NCI-H69 (cell line): ENCODE data around the gene MARK4.
"Not testable (repeated sequence)": the region's sequence is repeated elsewhere in the genome, so short reads cannot be mapped to it uniquely, and the experiment has no call there.

Experiments
- DNase-seq: peaks from one replicate; lab custom pipeline; 2025; lab: John Stamatoyannopoulos, UW

Gene MARK4

DNA sequence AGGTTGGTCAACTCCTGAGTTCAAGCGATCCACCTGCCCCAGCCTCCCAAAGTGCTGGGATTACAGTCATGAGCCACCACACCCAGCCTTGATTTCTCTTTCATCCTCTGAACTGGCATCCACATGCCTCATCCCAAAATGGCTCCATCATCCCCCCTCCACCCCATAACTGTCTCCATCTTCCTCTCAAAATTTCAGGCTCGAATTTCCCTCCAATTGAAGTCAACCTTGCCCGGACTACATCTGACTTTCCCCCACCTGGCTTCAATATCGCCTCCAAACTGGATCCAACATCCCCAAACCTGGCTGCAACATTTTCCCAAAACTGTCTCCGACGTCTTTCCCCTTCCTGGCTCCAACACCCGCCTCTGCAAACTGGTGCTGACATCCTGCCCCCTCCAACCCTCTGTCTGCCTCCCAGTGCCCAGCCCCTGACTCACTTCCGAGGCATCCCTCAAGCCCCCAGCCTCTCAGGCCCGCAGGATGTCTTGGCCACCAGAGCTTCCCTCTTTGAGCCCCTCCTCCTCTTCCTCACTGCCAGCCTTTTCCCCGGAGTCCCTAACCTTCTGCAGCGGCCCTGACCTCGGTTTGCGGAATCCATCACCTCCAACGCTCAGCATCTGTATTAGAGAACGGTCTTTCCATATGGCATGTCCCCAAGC lies 6.8 kb upstream of the MARK4 start:
- no peak for DNase-seq

DNA sequence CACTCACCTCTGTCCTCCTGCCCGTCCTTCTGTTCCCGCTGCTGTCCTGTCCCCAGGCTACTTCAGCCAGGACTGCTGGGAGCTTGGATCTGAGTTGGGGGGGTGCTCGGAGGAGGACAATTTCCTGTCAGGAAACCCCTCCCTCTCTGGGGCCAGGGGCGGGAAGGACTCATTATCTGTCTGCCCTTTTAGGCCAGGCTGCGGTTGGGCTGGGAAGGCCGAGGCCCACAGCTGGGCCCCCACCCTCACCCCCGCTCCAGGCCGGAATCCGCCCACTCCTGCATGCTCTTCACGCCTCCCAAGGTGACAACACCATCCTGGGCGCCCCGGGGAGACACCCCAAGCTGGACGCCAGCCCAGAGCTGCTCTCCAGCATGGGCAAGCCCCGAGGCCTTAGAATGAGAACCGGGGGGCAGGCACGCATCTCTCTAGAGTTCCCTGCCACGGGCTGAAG lies 5.7 kb upstream of the MARK4 start, which contains the start of gene EXOC3L2:
Gene EXOC3L2 (minus strand): TSS at position 74 of the 454 bp plus-strand sequence. CDS start 6,362 bp downstream, outside the sequence.
- no peak for DNase-seq

GRCh38 chr19:45245826-45246225 lies 5.2 kb upstream of the MARK4 start:
- DNase-seq: no peak

DNA sequence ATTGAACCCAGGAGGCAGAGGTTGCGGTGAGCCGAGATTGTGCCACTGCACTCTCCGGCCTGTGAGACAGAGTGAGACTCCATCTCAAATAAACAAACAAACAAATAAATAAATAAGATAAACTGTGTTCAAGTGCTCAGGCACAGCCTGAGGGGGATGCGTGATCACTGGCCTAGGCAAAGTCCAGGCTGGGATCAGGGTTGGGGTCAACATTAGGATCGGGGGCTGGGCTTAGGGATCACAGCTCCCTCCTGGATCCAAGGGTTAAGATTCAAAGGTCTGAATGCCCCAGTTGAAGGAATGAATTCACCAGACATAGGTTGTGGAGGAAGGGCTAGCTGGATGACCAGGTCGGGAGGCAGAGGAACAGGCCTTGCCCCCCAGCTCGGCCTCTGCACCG lies 3.9 kb upstream of the MARK4 start:
- no peak for DNase-seq

DNA sequence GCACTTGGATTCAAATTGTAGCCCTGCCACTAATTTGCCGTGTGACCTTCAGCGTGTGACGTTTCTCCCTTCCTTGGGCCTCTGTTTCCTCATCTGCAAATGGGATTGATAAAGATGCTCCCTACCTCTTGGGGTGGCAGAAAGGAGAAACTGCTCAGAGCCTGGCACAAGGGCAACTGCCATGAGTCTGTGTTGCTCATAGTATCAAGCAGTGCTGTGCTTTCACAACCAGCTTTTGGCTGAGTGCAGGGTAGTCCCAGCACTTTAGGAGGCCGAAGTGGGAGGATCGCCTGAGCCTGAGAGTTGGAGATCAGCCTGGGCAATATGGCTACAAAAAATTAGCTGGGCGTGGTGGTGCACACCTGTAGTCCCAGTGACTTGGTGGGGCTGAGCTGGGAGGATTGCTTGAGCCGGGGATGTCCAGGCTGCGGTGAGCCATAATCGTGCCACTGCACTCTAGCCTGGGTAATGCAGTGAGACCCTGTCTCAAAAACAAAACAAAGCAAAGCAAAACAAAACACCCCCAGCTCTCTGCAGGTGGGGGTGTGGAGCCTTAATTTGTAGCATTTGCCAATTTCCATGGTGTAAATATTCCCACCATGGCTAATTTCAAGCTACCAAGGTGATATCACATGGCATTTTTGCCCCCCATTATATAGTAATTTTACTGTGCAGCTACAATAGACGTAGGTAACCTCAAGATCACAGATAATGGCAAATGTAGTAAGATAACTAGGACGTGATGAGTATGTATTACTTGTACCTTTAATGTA lies 1.6 kb upstream of the MARK4 start:
- no peak for DNase-seq

- DNase-seq: peak; percentile 29
Observed at GRCh38 chr19:45250216-45250831, 747 bp upstream of the MARK4 start.

- peak; percentile 42 for DNase-seq
Observed at GRCh38 chr19:45251452-45252354, 632 bp downstream of the MARK4 start.

DNA sequence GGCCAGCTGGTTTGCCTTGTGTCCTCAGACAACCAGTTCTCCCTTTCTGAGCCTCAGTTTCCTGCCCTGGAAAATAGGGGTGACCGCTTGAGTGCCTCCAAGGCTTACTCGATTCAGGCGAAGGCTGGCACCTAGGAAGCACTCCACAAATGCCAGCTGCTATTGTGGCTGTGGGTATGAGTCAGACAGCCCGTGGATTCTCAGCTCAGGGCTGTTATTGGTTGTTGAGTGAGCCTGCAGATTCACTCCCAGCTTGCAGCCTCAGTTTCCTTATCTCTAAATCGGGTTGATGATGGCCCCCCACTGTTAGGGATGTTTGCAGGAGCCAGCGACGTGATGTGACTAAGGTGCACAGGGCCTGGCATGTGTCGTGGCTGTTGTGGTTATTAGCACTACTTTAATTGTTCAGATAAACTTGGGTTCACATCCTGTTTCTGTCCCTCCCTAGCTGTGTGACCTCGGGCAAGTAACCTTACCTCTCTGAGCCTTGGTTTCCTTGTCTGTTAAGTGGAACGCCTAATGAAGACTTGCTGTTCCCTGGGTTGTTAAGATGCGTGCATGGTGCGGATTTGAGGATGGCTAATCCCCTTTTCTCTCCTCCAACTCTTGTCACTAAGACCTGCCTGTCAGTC lies 2.4 kb downstream of the MARK4 start:
- no peak for DNase-seq

DNA sequence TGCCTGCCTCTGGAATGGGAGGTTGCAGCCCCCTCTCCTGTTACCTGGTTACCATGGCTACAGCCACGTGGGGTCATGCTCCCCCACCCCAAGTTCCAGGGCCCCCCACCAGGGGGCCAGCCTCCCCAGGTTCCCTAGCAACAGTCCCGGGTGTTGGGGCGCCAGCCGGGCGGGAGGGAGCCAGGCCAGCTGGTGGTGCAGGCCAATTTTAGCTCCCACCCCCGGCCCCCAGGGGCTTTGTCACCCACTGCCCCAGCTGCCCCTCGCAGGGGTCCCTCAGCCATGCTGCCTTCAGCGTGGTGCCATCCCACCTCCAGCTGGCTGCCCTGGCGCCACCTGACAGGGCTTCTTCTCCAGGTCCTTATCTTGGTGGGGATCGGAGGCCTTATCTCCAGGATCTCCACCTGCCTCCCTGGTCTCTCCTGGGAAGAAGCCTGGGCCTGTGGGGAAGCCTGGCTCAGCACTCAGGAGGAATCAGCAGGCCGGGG lies 3.0 kb downstream of the MARK4 start:
- DNase-seq: no peak

DNA sequence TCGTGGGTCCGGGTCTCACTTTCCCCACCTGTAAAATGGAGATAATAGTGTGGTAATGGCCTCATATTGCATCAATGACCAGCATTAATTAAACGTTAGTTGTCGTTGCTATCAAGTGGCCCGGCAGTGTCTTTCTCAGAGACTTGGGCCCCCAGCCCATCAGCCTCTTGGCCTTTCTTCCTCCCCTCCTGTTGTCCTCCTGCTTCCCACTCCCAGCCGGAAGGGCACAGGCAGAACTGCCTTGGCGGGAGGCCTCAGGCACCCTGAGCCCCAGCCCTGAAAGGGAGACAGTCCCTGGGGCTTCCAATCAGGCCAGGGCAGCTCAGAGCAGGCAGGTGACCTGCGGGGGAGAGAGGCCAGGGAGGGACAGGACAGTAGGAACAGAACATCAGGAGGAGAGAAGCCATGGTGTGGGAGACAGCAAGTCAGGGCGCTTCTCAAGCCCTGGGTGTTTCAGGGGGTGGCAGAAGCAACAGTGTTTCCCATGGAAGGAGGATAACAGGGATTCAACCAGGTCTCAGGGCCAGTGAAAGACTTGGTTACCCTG lies 4.6 kb downstream of the MARK4 start:
- no peak for DNase-seq

DNA sequence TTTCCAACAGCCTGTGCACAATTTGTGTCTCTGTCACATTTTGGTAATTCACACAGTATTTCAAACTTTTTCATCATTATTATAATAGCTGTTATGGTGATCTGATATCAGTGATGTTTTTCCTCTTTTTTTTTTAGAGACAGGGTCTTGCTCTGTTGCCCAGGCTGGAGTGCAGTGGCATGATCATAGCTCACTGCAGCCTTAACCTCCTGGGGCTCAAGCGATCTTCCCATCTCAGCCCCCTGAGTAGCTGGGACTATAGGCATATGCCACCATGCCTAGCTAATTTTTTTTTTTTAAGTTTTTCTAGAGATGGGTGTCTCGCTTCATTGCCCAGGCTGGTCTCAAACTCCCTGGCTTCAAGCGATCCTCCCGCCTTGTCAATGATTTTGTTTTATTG lies 5.8 kb downstream of the MARK4 start:
- no peak for DNase-seq

- no peak for DNase-seq
Observed at GRCh38 chr19:45258862-45259261, 7.8 kb downstream of the MARK4 start.

DNA sequence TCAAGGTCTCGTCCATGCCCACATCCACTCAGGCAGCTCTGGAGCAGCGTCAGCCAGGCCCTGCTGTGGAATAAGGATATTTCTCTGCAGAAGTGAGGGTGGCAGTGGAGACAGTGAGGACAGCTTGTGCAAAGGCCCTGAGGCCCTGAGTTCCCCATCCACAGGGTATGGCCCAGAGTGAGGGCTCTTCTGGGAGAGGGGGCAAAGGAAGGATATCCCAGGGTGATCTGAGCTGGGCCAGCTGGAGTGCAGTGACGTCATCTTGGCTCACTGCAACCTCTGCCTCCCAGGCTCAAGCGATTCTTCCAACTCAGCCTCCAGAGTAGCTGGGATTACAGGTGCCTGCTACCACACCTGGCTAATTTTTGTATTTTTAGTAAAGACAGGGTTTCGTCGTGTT lies 11.5 kb downstream of the MARK4 start:
- DNase-seq: no peak

DNA sequence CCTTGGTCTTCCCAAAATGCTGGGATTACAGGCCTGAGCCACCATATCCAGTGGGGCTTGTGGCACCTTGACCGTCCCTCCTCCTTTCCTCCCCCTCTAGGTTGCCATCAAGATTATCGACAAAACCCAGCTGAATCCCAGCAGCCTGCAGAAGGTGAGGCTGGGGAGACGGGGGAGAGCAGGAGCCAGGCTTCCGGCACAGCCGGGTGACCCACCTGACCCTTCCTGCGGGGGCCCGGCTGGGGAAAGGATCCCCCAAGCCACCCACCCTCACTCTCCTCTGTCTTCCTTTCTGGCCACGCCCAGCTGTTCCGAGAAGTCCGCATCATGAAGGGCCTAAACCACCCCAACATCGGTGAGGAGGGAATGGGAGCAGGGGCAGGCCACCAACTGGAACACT lies 11.9 kb downstream of the MARK4 start:
- no peak for DNase-seq

DNA sequence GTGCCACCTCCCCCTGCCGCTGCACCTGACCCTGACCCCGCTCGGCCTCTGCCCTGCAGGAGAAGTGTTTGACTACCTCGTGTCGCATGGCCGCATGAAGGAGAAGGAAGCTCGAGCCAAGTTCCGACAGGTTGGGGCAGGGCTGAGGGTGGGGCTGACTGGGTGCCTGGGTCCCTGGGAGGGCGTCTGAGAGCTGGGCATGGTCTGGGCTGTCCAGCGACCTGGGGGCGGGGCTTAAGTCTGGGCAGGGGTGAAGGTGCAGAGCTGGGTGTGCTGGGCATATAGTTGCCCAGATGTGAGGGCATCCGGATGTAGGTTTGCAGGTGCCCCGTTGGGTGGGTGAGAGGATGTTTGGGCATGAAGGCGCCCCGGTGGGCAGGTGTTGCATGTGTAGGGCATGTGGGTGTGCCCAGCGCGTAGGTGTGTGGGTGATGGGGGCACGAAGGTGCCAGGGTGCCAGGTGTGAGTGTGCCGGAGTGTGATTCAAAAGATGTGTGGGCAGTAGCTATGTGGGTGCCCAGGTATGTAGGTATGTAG lies 13.8 kb downstream of the MARK4 start:
- no peak for DNase-seq

DNA sequence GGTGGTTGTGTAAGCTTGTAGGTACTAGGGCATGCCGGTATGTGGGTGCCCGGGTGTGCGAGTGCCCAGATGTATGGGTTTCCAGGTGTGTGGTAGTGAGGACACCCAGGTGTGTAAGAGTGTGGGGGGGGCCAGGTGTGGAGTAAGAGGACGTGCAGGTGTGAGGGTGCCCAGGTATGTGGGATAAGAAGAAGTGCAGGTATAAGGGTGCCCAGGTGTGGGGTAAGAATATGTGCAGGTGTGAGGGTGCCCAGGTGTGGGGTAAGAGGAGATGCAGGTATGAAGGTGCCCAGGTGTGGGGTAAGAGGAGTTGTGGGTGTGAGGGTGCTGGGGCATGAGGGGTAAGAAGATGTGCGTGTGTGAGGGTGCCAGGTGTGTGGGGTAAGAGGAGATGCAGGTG lies 14.3 kb downstream of the MARK4 start:
- DNase-seq: no peak

DNA sequence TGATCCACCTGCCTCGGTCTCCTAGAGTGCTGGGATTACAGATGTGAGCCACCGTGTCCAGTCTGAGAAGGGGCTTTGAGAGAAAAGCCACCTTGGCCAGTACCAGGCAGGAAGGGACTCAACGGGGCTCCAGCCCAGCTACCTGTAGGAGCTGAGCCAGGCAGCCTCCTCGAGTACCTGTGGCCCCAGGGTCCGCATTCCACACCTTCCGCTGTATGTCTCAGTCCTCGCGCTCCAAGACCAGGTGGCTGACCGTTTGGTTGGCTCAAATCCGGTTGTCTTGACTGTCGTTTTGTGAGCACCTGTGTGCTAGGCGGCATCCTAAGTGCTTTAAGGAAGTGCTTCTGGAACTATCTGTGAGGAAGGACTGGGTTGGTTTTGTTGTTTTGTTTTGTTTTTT lies 16.2 kb downstream of the MARK4 start:
- DNase-seq: no peak

- not testable (repeated sequence) for DNase-seq
Observed at GRCh38 chr19:45269939-45270338, 18.9 kb downstream of the MARK4 start.

DNA sequence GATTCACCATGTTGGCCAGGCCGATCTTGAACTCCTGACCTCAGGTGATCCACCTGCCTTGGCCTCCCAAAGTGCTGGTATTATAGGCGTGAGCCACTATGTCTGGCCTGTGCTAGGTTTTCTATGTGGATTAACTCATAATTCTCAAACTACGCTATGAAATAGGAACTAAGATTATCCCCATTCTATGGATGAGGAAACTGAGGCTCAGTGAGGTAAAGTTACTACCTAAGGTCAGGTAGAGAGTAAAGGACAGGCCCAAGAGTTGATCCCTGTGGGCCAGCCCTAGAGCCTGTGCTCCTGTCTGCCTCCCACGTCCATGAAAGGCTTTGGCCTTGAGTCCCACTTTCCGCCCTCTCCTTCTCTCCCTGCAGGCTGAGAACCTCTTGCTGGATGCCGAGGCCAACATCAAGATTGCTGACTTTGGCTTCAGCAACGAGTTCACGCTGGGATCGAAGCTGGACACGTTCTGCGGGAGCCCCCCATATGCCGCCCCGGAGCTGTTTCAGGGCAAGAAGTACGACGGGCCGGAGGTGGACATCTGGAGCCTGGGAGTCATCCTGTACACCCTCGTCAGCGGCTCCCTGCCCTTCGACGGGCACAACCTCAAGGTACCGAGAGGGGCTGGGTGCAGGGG lies 20.1 kb downstream of the MARK4 start:
- no peak for DNase-seq

DNA sequence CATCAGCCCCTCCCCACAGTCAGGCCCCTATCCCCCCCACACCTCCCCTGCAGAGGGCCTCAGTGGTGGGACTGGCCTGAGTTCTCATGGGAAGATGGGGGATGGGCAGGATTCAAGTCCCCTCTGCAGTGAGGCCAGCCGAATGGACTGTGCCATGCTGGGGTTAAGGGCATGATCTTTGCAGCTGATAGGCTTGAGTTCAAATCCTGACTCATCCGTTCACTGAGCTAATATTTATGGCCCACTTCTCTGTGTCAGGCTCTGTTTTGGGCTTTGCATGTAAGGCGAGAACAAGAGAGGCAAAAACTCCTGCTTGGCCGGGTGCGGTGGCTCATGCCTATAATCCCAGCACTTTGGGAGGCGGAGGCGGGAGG lies 20.7 kb downstream of the MARK4 start:
- no peak for DNase-seq

- no peak for DNase-seq
Observed at GRCh38 chr19:45273521-45273855, 22.4 kb downstream of the MARK4 start.
